OCI-M2 (cell line): ENCODE results near the gene HLA-DMA.

ENCODE experiments used
- DNase-seq: peaks from one replicate; lab custom pipeline; 2025; ENCODE audit not compliant: unreplicated experiment; lab: John Stamatoyannopoulos, UW

HLA-DMA gene

GRCh38 chr6:32952817-32953739 is at the start of gene HLA-DMA:
Gene HLA-DMA, minus strand, starts transcription at chr6:32953097. Its CDS starts 61 bp downstream, at chr6:32953036.
- no peak for DNase-seq

GRCh38 chr6:33001685-33002084 is 48.8 kb upstream of the HLA-DMA start:
- DNase-seq: no peak

DNA sequence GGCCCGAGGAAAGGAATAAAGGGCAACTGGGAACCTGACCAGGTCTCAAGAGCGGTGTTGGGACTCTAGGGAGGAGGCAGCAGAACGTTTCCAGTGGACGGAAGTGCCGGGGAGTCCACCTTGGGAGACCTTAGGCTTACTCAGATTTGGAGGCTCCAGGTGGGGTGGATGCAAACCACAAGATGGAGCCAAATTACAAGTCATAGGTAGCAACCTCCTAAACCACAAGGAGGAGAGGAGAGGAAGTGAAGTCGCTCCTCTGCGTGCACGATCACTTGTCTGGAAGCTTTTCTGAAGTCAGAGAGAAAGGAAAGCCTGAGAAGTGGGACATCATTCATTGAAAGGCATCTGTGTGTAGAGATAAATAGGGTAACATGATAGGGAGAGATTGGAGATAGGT is 47.2 kb upstream of the HLA-DMA start:
- DNase-seq: no peak

DNA sequence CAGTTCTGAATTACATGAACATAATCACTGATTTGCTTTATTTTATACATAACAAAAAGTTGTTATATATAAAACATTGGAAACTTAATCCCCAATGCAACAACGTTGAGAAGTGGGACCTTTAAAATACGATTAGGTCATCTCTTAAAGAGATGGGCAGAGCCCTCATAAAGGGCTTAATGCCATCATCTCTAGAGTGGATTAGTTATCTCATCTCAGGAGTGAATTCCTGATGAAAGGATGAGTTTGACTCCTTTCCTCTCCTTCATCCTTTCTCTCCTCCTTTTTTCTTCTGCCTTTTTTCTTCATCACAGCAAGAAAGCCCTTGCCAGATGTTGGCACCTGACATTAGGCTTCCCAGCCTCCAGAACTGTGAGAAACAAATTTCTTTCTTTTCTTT is 42.6 kb upstream of the HLA-DMA start:
- no peak for DNase-seq

DNA sequence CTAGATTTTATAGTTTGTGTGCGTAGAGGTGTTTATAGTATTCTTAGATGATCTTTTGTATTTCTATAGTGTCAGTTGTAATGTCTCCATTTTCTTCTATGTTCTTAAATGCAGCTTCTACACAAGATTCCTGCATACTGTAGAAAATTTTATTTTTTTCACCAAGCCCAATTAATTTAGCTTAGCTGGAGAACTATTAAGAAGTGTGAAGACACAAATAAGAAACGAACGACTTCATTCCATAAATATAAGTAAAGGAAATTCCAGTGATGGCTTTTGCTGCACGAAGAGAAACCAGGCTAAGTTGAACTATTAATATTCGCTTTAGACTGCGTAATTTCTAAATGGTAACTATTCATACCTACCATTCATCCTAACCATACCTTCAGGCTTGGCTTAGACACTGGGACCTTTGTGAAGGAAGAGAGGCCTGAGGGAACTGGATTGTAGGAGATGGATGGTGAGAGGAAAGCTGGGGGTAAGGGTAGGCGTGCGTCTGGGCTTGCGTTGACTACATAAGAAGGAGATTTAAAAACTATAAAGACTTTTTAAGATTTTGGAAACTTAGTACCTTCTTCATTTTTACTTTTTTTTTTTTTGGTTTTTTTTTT is 40.6 kb upstream of the HLA-DMA start:
- DNase-seq: no peak

DNA sequence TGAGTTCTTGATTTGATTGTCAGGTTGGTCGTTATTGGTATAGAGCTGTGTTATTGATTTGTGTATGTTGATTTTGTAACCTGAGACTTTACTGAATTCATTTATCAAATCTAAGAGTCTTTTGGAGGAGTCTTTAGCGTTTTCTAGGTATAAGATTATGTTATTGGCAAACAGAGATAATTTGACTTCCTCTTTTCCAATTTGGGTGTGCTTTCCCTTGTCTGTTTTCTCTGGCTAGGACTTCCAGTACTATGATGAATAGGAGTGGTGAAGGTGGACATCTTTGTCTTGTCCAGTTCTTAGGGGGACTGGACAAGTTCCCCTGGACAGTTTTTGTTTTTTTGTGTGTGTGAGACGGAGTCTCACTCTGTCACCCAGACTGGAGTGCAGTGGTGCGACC is 39.1 kb upstream of the HLA-DMA start:
- no peak for DNase-seq

GRCh38 chr6:32989368-32989767 is 36.5 kb upstream of the HLA-DMA start:
- DNase-seq: no peak

- peak; percentile 91 for DNase-seq
Measured at GRCh38 chr6:32984622-32985389, 31.9 kb upstream of the HLA-DMA start.

- DNase-seq: no peak
Measured at GRCh38 chr6:32983964-32984621, 31.2 kb upstream of the HLA-DMA start.

GRCh38 chr6:32983493-32983848 is 30.6 kb upstream of the HLA-DMA start:
- no peak for DNase-seq

GRCh38 chr6:32982702-32983492 is 30.0 kb upstream of the HLA-DMA start:
- no peak for DNase-seq

- DNase-seq: no peak
Measured at GRCh38 chr6:32982084-32982701, 29.3 kb upstream of the HLA-DMA start.

- no peak for DNase-seq
Measured at GRCh38 chr6:32980488-32981038, 27.7 kb upstream of the HLA-DMA start.

DNA sequence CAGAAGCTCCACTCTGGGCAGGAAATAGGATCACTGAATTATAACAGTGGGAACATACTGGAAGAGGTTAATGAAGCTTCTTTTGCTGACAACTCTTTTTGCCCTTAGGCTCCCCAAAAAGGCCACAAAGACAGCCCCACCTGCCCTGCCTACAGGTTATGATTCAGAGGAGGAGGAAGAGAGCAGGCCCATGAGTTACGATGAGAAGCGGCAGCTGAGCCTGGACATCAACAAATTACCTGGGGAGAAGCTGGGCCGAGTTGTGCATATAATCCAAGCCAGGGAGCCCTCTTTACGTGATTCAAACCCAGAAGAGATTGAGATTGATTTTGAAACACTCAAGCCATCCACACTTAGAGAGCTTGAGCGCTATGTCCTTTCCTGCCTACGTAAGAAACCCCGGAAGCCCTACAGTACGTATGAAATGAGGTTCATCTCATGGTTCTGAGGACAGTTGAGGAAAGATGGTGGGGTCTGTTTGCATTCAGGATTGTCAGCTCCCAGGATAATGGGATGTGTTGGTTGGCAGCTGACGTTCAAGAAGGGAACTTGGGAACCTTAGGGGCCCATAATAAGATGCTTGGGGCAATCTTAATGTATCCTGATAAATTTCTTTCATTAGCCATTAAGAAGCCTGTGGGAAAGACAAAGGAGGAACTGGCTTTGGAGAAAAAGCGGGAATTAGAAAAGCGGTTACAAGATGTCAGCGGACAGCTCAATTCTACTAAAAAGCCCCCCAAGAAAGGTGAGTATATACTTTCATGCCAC is 27.0 kb upstream of the HLA-DMA start:
- DNase-seq: no peak

- DNase-seq: no peak
Measured at GRCh38 chr6:32977953-32978324, 25.0 kb upstream of the HLA-DMA start.

DNA sequence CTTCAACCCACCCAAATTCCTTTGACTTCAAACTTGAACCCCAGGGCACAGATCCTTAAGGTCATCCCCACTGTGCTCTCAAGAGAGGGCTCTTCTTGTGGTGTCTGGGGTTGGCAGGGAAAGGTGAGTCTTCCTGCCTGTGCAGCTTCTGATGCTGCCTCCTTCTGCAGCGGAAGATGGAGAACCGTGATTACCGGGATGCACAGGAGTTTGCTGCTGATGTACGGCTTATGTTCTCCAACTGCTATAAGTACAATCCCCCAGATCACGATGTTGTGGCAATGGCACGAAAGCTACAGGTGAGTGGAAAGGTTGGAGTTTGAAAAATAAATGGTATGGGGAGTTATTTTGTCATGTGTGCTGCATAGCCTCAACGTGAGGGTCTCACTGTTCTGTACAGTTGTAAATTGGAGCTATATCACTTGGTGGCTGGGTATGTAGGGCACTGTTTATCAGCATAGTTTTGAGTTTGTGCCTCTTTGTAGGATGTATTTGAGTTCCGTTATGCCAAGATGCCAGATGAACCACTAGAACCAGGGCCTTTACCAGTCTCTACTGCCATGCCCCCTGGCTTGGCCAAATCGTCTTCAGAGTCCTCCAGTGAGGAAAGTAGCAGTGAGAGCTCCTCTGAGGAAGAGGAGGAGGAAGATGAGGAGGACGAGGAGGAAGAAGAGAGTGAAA is 24.5 kb upstream of the HLA-DMA start:
- no peak for DNase-seq

DNA sequence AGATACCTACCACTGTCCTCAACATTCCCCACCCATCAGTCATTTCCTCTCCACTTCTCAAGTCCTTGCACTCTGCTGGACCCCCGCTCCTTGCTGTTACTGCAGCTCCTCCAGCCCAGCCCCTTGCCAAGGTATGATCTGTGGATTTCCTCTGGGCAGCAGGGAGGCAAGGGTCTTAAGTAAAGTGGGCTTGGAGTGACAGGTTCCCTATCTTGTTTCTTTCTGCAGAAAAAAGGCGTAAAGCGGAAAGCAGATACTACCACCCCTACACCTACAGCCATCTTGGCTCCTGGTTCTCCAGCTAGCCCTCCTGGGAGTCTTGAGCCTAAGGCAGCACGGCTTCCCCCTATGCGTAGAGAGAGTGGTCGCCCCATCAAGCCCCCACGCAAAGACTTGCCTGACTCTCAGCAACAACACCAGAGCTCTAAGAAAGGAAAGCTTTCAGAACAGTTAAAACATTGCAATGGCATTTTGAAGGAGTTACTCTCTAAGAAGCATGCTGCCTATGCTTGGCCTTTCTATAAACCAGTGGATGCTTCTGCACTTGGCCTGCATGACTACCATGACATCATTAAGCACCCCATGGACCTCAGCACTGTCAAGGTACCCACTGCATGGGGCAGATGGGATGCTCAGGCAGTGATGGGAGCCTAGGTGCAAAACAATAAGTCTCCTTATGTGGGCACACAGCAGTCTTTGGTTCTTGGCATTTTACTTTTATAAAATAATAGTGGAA is 23.6 kb upstream of the HLA-DMA start:
- no peak for DNase-seq

GRCh38 chr6:32975886-32976285 is 23.0 kb upstream of the HLA-DMA start:
- DNase-seq: no peak
